GM10248 (cell line): ENCODE measurements around the gene ALDH1L1.

Source experiments
- CTCF ChIA-PET: fragments of 300-600 bp; sonication (Branson Sonifier 250); formaldehyde crosslinking; extraction: SDS; loops from one replicate; lab custom pipeline; 2021; ENCODE audit warnings: antibody characterized with exemption; lab: Yijun Ruan, JAX
- POLR2A ChIA-PET: fragments of 350-650 bp; sonication (Branson Sonifier 250); formaldehyde crosslinking; extraction: SDS; loops from one replicate; lab custom pipeline; 2020; ENCODE audit warnings: antibody characterized with exemption; lab: Yijun Ruan, JAX
- DNase-seq: peaks from one replicate; pipeline ENCODE4 v3.0.0; 2012; ENCODE audit errors: extremely low spot score
- CTCF ChIP-seq: IDR thresholded peaks from 2 replicates; pipeline ENCODE4 v1.5.1; 2012; ENCODE audit warnings: mild to moderate bottlenecking, low read depth; ENCODE audit errors: extremely low read depth, missing control alignments, control extremely low read depth

Gene ALDH1L1

DNA sequence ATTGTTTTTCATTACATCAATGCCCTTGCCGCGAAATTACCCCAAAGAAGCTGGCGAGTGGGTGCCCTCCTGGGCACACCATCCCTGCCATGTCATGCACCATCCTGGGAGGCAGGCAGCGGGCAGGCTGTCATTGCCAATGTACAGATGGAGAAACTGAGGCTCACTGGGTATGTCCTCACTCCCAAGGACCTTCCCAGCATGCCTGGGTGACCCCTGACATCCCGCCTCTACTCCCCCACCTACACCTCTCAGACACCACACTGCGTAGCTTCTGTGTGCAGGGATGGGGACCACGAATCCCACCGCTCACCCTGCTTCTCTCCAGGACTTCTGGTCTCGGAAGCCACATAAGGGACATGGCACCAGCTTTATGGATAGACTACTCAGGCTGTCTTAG, 55.5 kb downstream of the ALDH1L1 start:
- DNase-seq, result no peak
- no peak for TF ChIP-seq CTCF
- ChIA-PET POLR2A (no interaction called here), CTCF (interaction anchor here (1.3 kb wide), 1 partner anchor 9 kb away, joined by 3 read pairs; no protein-coding TSS in a partner anchor)

GRCh38 chr3:126124148-126124868, 56.1 kb downstream of the ALDH1L1 start:
- CTCF ChIA-PET, result no interaction called here
- no peak for TF ChIP-seq CTCF
- POLR2A ChIA-PET, result no interaction called here
- no peak for DNase-seq

- TF ChIP-seq CTCF, result no peak
- ChIA-PET POLR2A (no interaction called here), CTCF (interaction anchor here (2.8 kb wide), 1 partner anchor 12 kb away, joined by 13 read pairs; no protein-coding TSS in a partner anchor)
- no peak for DNase-seq
Observed at GRCh38 chr3:126121632-126122031, 58.8 kb downstream of the ALDH1L1 start.

DNA sequence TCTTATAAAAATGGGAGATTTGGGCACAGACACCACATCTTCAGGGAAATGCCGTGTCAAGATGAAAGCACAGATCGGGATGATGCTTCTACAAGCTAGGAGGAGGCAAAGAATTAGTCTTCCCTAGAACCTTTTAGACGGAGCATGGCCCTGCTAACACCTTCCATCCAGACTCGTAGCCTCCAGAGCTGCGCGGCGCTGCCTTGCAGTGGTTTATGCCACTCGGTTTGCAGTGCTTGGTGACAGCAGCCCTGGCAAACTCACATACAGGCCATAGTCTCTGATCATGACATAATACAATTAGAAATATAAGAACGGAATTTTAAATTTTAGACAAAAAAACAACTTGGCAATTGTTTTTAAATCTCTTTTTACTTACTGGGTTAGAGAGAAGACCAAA, 59.3 kb downstream of the ALDH1L1 start:
- ChIA-PET POLR2A (no interaction called here), CTCF (interaction anchor here (2.8 kb wide), 1 partner anchor 13 kb away, joined by 13 read pairs; no protein-coding TSS in a partner anchor)
- DNase-seq, result no peak
- TF ChIP-seq CTCF, result no peak

DNA sequence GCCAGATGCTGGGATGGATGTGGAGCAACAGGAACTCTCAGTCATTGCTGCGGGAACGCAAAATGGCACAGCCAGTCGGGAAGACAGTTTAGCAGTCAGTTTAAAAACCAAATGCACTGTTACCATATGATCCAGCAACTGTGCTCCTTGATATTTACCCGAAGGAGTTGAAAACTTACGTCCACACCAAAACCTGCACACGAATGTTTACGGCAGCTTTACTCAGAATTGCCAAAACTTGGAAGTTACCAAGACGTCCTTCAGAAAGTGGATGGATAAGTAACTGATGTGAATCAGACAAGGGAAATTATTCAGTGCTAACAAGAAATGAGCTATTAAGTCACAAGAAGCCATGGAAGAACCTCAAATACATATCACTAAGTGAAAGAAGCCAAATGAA, 60.4 kb downstream of the ALDH1L1 start:
- CTCF ChIA-PET, result interaction anchor here (2.8 kb wide), 1 partner anchor 14 kb away, joined by 13 read pairs; no protein-coding TSS in a partner anchor
- DNase-seq, result no peak
- no peak for TF ChIP-seq CTCF
- POLR2A ChIA-PET, result no interaction called here

GRCh38 chr3:126119008-126119675, 61.2 kb downstream of the ALDH1L1 start:
- ChIA-PET CTCF (interaction anchor here (1.2 kb wide), 1 partner anchor 17 kb away, joined by 3 read pairs; no protein-coding TSS in a partner anchor), POLR2A (no interaction called here)
- DNase-seq, result no peak
- no peak for TF ChIP-seq CTCF
